ENCODE data around the gene CACYBP.
"Not testable (repeated sequence)": the region's sequence is repeated elsewhere in the genome, so short reads cannot be mapped to it uniquely, and the experiment has no call there.

The CACYBP gene

DNA sequence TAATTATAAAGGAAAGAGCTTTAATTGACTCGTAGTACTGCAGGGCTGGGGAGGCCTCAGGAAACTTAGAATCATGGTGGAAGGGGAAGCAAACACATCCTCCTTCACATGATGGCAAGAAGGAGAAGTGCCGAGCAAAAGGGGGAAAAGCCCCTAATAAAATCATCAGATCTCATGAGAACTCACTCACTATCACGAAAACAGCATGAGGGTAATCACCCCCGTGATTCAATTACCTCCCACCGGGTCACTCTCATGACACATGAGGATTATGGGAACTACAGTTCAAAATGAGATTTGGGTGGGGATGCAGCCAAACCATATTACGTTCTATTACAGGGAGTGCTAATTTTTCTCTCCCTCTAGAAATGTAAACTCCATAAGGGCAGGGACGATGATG, 37.7 kb downstream of the CACYBP start:
- H3K4me2 ChIP-seq: no peak overlapping the region
- no peak overlapping the region for H3K4me3 ChIP-seq
- no peak overlapping the region for H3K27ac ChIP-seq
- no peaks in the 10 kb centered on the region for H3K36me3 ChIP-seq
- no peaks in the 10 kb centered on the region for H4K20me1 ChIP-seq
- H3K9ac ChIP-seq: no peak overlapping the region
- H3K9me3 ChIP-seq (replicated peaks in 1 of 11): no peaks in the 10 kb centered on the region
- no peak for TF ChIP-seq Cebpa-rat (IDR thresholded peaks at IDR 0.05)
- no peaks in the 10 kb centered on the region for H3K27me3 ChIP-seq
- H3K4me1 ChIP-seq: peaks cover 0 to 17% (median 4%) of the 10 kb centered on the region in 10 experiments; a peak in 7 of 20 replicates

DNA sequence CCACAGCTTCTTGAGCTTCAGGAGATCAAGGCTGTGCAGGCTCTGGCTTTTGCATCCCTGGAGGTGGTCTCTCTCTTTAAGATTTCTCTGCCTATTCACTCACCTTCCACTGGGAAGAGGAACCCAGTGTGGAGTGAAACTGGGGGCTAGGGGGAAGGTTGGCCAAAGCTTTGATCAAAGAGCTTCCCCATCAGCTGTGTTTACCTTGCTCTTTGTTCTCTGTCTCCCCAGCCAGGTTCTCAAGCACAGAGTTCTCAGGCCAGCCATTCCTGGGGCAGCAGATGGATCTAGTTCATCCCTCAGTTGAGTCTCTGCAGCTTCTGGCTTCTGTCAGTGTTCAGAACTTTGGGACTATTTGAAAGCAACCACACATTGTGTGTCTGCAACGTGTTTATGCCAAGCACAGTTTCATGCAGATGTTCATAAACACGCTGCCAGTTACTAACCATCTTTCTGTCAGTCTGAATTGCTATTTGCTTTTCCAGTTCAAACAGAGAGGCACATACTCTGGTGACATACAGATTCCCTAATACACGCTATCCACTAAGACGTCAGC, 40.7 kb downstream of the CACYBP start:
- Histone ChIP-seq H3K4me3 (no peak overlapping the region), H3K9ac (no peak overlapping the region), H3K9me3 (replicated peaks in 1 of 11) (peaks cover 0 to 7% (median 0%) of the 10 kb centered on the region in 11 experiments; a peak in 4 of 22 replicates), H4K20me1 (no peaks in the 10 kb centered on the region), H3K27ac (no peak overlapping the region), H3K36me3 (no peaks in the 10 kb centered on the region), H3K4me1 (peaks cover 0 to 17% (median 4%) of the 10 kb centered on the region in 10 experiments; a peak in 7 of 20 replicates), H3K27me3 (no peaks in the 10 kb centered on the region), H3K4me2 (no peak overlapping the region)
- no peak for TF ChIP-seq Cebpa-rat (IDR thresholded peaks at IDR 0.05)

DNA sequence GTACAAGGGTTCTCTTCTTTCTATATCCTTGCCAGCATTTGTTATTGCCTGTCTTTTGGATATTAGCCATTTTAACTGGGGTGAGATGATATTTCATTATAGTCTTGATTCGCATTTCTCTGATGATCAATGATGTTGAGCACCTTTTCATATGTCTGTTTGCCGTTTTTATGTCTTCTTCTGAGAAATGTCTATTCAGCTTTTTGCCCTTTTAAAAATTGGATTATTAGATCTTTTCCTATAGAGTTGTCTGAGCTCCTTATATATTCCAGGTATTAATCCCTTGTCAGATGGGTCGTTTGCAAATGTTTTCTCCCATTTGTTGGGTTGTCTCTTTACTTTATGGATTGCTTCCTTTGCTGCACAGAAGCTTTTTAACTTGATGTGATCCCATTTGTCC, 42.9 kb downstream of the CACYBP start:
- Histone ChIP-seq H3K36me3 (no peaks in the 10 kb centered on the region), H3K9ac (no peak overlapping the region), H3K27ac (no peak overlapping the region)

DNA sequence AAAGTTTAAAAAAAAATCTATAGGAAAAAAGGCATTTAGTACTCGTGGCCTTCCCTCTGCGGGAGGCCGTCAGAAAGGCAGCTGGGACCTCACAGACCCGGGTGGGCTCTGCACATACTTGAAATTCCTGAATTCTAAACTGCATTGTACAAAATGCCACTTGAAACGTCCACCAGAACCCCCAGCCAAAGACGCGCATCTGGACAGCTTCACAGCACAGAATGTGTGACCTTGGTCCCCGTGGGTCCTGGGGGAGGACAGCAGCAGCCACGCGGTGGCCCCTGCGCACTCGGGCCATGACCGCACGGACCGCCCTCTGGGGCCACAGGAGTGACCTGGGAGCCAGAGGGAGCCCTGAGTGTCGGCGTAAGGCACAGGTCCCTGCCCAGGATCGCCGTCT, 44.1 kb downstream of the CACYBP start:
- no peaks in the 10 kb centered on the region for H3K27me3 ChIP-seq
- H3K9ac ChIP-seq: no peak overlapping the region
- peaks cover 0 to 10% (median 5%) of the 10 kb centered on the region in 11 experiments; a peak in 4 of 22 replicates for H3K9me3 ChIP-seq (replicated peaks in 1 of 11)
- H3K27ac ChIP-seq: no peak overlapping the region
- no peaks in the 10 kb centered on the region for H4K20me1 ChIP-seq
- no peaks in the 10 kb centered on the region for H3K4me1 ChIP-seq
- no peak for TF ChIP-seq Cebpa-rat (IDR thresholded peaks at IDR 0.05)
- no peaks in the 10 kb centered on the region for H3K36me3 ChIP-seq
- no peak overlapping the region for H3K4me2 ChIP-seq
- H3K4me3 ChIP-seq: no peak overlapping the region

More for the DNA sequence above, 42.9 kb downstream of the CACYBP start:
- Histone ChIP-seq H3K27me3 (no peaks in the 10 kb centered on the region), H3K4me1 (no peaks in the 10 kb centered on the region), H3K4me3 (no peak overlapping the region), H3K4me2 (no peak overlapping the region), H4K20me1 (no peaks in the 10 kb centered on the region), H3K9me3 (replicated peaks in 1 of 11) (peaks cover 0 to 10% (median 5%) of the 10 kb centered on the region in 11 experiments; a peak in 4 of 22 replicates)
- TF ChIP-seq Cebpa-rat (IDR thresholded peaks at IDR 0.05): no peak

DNA sequence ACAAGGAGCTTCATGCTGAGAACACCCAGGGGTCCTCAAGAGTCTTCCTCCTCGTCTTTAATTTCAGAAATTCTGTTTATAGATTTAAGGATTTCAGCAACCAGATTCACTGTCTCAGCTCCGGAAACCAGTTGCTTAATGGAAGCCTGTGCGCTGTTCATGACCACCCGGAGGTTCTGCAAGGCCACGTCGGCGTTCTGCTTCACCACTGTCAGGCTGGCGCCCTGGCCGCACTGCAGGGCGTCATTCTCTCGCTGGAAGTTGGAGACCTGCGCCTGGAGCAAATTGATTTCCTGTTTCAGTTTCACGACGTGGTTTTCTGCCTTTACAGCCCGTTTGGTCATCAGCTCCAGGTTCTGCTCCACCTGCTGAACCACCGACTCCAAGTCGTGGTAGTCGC, 44.8 kb downstream of the CACYBP start:
- not testable (repeated sequence) for H3K27me3 ChIP-seq; H3K9ac ChIP-seq; H3K36me3 ChIP-seq; H3K27ac ChIP-seq; H3K4me1 ChIP-seq; H4K20me1 ChIP-seq; H3K9me3 ChIP-seq (replicated peaks in 1 of 11); H3K4me2 ChIP-seq; H3K4me3 ChIP-seq

DNA sequence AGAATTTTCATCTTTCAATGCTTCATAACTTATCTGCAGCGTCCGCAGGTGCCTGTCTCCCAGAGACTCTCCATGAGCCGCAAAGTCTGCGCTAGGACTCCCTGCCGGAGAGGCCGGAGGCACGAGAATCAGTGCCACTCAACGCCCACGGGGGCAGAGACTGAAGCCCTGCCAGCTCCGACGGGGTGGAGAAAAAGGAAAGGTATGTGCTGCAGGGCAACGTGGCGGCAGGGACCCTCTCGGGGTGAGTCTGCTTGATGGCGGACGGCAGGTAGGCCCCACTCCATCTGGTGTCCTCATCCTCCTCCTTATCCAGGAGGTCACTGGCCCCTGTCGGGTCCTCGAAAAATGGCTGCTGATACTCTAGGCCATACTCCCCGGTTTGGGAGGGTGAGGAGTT, 45.4 kb downstream of the CACYBP start:
- peaks cover 0 to 10% (median 5%) of the 10 kb centered on the region in 11 experiments; a peak in 4 of 22 replicates for H3K9me3 ChIP-seq (replicated peaks in 1 of 11)
- no peak for TF ChIP-seq Cebpa-rat (IDR thresholded peaks at IDR 0.05)
- H3K4me1 ChIP-seq: no peaks in the 10 kb centered on the region
- no peak overlapping the region for H3K4me3 ChIP-seq
- H3K9ac ChIP-seq: no peak overlapping the region
- H3K27ac ChIP-seq: no peak overlapping the region
- H3K27me3 ChIP-seq: no peaks in the 10 kb centered on the region
- H4K20me1 ChIP-seq: no peaks in the 10 kb centered on the region
- H3K4me2 ChIP-seq: no peak overlapping the region
- no peaks in the 10 kb centered on the region for H3K36me3 ChIP-seq

DNA sequence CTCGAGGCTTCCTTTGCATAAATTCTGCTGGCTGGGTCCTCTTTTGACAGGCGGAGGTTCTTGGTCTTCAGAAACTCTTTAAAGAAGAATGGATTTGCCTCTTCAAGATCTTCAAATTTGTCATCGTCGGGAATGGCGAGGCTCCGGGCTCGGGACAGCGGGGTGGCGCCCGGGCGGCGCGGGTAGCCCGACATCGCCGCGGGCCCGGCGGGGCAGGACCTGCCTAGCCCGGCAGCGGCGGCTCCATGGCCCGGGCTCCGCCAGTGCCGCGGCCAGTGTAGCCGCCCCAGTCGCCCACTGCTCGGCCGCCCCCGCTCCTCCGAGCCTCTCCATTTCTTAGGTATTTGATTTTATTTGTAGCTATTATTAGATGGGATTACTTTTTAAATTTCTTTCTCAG, 45.8 kb downstream of the CACYBP start:
- no peaks in the 10 kb centered on the region for H3K4me1 ChIP-seq

DNA sequence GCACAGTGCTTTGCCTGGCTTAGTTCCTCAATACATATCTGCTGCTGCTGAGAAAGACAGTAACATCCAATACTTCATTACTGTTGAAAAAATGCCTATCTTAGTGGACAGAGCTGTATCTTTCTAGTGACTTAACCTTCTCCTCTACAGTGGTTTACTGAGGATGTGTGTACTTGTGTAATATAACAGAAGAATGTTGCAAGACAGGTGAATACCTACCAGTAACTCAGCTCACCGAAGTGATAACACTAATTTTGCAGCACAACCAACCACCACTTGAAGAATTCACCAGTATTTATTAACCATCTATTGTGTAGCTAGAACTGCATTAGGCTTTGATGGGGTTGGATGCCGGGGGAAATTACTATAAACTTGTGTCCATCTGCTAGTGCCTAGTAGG, 51.2 kb downstream of the CACYBP start:
- Histone ChIP-seq H4K20me1 (no peaks in the 10 kb centered on the region), H3K36me3 (no peaks in the 10 kb centered on the region), H3K9ac (no peak overlapping the region), H3K4me2 (no peak overlapping the region), H3K27ac (no peak overlapping the region), H3K4me3 (no peak overlapping the region), H3K27me3 (no peaks in the 10 kb centered on the region), H3K9me3 (replicated peaks in 1 of 11) (0 out of 22 replicates have a peak, but pooled peaks cover 0 to under 1% (median 0%) of the 10 kb centered on the region in 11 experiments), H3K4me1 (no peaks in the 10 kb centered on the region)
- no peak for TF ChIP-seq Cebpa-rat (IDR thresholded peaks at IDR 0.05)

More for the DNA sequence above, 45.8 kb downstream of the CACYBP start:
- Histone ChIP-seq H3K9ac (no peak overlapping the region), H3K36me3 (no peaks in the 10 kb centered on the region), H3K27me3 (no peaks in the 10 kb centered on the region), H3K9me3 (replicated peaks in 1 of 11) (peaks cover 0 to 10% (median 5%) of the 10 kb centered on the region in 11 experiments; a peak in 4 of 22 replicates), H3K4me2 (no peak overlapping the region), H3K27ac (no peak overlapping the region), H4K20me1 (no peaks in the 10 kb centered on the region), H3K4me3 (no peak overlapping the region)
- TF ChIP-seq Cebpa-rat (IDR thresholded peaks at IDR 0.05): no peak

DNA sequence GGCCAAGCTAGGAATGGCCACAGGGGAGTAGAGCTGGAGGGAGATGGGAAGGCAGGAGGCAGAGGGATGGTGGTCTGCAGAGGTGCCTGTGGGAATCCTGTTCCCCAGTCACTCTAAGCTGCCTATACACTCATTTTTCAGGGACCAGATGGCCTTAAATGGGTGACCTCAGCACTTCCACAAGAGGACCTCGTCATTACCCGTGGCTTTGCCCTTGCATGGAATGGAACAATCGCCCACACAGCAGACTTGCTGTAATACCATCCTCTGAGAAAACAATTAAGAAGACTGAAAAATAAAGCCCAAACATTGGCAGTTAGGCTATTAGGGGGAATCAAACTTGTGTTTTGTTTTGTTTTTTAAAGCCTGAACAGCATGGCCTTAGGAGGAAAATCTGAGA, 55.0 kb downstream of the CACYBP start:
- H3K4me3 ChIP-seq: no peak overlapping the region
- H3K9ac ChIP-seq: no peak overlapping the region
- H3K36me3 ChIP-seq: no peaks in the 10 kb centered on the region
- H3K9me3 ChIP-seq (replicated peaks in 1 of 11): 0 out of 22 replicates have a peak, but pooled peaks cover 0 to 4% (median 0%) of the 10 kb centered on the region in 11 experiments
- no peak overlapping the region for H3K4me2 ChIP-seq
- no peak overlapping the region for H3K27ac ChIP-seq
- no peaks in the 10 kb centered on the region for H3K4me1 ChIP-seq
- H4K20me1 ChIP-seq: no peaks in the 10 kb centered on the region
- no peak for TF ChIP-seq Cebpa-rat (IDR thresholded peaks at IDR 0.05)
- H3K27me3 ChIP-seq: no peaks in the 10 kb centered on the region
